NCI-H460 (cell line): ENCODE measurements around the gene DGLUCY. TPM values are rescaled to one million over a fixed set of nuclear protein-coding genes. Genes with fewer than 3 reads are reported as not detected.
"Not testable (repeated sequence)": the region's sequence is repeated elsewhere in the genome, so short reads cannot be mapped to it uniquely, and the experiment has no call there.

Source experiments
- DNase-seq: peaks from one replicate; pipeline ENCODE4 v3.0.0-alpha.2; 2016; ENCODE audit warnings: low read depth; ENCODE audit errors: extremely low read depth
- total RNA-seq: library from RNA; depleted of rRNA; stranded (reverse); fragments of >200 nt; shearing (Covaris generic); gene quantifications from 2 replicates; pipeline ENCODE4 v1.2.3, GENCODE V29; 2014

Gene DGLUCY
- total RNA-seq, 1 experiment from 2014 or later: 8.3 TPM

DNA sequence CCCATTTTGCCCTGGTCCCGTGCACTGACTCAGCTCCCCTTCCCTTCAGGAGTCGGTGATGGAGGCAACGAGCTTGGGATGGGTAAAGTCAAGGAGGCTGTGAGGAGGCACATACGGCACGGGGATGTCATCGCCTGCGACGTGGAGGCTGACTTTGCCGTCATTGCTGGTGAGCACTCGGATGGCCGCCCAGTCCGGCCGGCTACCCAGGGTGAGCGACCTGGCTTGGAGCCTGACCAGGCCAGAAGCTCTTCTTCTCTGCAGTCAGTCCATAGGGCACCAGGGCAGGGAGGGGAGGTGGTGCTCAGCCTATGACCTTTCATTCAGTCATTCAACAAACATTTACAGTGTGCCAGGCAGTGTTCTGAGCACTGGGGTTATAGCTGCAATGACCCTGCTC, 90.8 kb downstream of the DGLUCY start:
- DNase-seq: no peak

DNA sequence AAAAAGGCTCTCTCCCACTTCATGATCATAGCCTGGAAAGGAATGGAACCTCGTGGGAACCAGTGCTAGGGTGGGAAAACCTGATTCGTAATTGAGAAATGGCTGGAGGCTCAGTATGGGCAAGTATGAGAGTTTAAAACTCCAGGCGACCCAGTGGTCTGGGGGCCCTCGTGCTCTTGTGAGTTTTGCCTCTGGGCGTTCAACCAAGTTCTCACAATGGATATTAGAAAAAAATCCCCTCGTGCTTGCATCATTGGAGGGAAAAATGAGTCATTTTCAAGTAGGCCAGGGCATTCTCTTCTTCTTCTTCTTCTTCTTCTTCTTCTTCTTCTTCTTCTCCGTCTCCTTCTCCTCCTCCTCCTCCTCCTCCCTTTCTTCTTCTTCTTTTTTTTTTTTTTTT, 91.6 kb downstream of the DGLUCY start:
- DNase-seq: no peak

DNA sequence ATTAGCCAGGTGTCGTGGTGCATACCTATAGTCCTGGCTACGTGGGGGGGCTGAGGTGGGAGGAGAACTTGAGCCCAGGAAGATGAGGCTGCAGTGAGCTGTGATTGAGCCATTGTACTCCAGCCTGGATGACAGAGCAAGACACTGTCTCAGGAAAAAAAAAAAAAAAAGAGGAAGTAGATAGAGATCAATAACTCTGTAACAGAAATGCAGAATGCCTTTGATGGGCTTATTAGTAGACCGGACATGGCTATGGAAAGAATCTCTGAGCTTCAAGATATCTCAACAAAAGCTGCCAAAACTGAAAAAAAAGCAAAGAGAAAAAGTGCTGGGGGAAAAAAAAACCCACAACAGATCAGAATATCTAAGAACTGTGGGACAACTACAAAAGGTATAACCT, 93.1 kb downstream of the DGLUCY start:
- no peak for DNase-seq

DNA sequence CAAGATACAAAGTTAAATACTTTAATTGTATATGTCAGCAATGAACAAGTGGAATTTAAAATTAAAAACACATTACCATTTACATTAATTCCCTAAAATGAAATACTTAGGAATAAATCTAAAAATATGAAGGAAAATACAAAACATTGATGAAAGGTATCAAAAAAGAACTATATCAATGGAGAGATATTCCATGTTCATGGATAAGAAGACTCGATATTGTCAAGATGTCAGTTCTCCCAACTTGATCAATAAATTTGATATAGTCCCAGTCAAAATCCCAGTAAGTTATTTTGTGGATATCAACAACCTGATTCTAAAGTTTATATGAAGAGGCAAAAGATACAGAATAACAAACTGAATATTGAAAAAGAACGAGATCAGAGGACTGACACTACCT, 97.1 kb downstream of the DGLUCY start:
- no peak for DNase-seq

DNA sequence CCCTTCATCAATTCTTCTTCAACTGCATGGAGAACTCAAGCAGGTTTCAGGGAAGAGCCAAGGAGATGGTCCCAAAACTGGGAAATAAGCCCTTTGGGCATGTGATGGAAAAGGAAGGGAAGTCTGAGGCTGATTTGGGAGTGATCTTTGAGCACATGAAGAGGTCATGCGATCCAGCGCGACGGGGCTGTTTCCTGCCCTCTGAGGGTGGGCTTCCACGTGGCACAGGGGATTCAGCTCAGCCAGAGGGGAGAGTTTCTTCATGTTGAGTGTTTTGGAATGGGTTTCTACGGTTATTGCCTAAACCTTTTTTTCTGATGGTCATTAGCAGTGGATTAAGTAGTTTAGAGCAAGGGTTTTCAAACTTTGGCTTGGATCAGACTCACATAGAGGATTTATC, 100.4 kb downstream of the DGLUCY start:
- no peak for DNase-seq

DNA sequence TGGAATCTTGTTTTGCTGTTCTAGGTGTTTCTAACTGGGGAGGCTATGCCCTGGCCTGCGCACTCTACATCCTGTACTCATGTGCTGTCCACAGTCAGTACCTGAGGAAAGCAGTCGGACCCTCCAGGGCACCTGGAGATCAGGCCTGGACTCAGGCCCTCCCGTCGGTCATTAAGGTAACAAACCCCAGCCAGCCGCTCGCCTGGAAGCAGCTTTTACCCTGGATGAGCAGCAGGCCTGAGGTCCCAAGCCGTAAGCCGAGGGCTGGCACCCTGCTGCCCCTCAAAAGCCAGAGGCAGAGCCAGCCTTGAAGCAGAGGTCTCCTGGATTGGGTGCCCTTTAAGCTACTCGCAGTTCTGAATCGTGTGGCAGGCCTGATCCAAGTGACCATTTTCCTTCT, 101.5 kb downstream of the DGLUCY start:
- DNase-seq: no peak

DNA sequence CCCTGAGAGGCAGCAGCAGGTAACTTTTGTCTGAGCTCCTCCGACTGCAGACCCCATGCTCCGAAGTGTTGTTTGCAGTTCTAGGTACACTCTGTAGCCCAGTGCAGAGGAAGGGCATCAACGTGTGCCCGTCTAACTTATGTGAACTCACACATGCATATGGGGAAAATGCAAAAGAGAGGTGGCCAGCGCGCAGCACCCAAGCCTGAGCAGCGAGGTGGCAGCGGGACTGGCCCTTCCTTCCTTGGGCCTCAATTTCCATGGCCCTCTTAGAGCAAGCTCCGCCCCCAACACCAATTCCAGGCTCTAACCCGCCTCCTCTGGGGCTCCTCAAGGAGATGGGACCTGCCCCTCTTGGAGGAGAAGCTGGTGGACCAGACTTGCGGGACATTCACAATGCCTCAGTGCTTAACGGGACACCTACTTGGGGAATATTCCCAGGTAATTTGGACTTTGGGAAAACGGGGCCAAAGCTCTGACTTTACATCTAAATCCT, 102.9 kb downstream of the DGLUCY start:
- DNase-seq: no peak

DNA sequence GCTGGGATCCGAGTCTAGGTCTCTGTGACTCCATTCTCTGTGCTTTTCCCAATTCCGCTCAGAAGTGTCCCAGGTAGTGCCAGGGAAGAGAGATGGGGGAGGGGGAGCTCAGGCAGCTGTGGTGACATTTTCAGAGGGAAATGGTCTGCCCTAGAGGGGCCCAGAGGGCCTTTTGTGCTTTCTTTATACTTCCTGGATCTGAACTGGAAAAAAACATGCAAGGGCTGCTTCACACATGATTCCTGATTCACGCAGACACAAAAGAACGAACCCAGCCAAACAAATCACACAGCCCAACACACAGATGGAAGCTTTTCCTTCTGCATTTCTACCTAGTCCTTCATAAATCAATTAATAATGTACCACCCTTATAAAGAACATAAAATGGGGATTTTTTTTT, 104.1 kb downstream of the DGLUCY start:
- no peak for DNase-seq

DNA sequence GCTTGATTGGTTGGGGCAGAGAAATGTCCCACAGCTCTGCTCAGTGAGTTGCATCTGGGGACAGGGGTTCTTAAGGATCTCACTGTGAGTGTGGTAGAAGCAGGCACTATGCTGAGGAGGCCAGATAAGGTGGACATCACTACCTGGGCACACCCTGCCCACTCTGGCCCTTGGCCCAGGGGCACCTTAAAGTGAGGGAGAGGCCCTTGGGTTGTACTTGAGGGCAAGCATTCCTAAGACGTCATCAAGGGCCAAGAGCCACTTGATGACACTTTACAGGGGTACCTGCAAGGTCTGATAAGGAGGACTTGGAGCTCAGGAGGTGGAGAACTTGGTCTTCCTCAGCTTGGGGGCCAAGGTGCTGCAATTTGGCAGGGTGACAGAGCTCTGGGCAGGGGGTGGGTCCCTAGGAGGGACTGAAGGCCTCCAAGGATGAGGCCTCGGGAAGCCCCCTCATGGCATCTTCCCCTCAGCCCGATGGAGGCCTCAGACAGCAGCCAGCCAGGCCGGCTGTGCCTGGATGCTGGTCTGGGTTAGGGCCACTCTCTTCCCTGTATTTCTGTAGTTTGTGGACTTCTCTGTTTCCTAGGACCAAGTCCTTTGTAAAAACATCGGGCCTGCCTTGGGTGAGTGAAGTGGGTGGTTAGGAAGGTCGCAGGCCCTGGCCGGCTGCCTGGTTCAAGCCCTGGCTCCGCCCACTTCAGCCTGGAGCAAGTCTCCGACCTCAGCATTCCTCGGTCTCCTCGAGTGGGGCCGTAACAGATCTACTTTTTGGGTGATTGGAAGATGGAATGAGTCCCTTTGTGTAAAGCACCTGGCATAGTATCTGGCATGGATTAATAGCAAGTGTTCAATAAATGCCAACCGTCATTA, 105.9 kb downstream of the DGLUCY start:
- no peak for DNase-seq

DNA sequence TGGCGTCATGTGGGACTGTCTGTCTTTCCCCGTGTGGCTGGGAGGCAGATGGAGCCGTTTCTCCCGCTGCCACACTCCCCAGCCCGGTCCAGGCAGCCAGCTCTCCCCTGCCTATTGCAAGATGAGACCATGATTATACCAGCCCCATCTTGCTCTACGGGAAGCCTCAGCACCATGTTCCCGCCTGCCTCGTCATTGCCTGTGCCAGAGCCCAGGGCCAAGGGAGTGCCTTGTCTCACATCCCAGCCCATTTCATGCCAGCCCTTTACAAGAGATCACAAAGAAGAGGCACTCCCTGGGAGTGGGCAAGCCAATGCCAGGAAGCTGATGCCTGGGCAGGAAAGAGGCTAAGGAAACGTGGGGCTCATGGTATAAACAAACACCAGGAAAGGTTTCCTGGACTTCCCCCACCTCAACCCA, 106.7 kb downstream of the DGLUCY start:
- DNase-seq: no peak

DNA sequence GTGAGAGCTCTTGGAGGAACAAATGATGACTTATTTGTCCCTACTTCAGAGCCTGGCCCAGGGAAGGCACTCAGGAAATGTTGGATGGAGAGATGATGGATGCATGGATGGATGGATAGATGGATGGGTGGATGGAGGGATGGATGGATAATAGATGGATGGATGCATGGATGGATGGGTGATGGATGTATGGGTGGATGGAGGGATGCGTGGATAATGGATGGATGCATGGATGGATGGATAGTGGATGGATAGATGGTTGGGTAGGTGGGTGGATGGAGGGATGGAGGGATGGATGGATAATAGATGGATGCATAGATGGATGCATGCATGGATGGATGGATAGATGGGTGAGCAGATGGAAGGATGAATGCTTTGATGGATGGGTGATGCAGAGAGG, 107.4 kb downstream of the DGLUCY start:
- no peak for DNase-seq

DNA sequence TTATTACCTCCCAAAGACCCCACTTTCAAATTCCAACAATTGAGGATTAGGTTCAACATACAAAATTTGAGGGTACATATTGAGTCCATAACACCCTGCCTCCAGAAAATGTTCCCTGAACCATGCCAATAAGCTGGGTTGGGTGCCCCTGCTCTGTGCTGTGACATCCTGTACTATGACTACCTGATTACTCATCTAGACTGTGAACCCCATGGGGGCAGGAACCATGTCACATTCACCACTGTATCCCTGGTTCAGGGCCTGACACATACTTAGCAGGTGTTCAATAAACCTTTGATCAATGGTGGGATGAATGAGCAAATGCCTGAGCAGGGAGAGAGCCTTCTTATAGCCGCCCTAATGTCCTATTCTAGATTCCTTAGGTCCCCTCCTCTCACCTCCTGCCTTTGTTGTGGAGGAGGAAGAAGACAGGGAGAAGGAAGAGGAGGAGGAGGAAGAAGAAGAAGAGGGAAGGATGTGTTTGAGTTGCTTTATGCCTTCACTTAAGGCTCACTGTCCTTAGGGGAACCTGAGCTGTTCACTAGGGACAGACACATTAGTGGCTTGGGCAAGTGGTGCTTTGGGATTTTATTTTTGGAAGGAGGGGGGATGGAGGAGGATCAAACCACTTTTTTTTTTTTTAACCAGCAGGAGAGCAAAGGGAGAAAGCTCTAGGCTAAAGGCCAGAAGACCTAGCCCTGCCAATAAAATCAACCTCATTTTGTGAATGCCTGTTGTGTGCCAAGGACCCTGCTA, 109.3 kb downstream of the DGLUCY start:
- no peak for DNase-seq

DNA sequence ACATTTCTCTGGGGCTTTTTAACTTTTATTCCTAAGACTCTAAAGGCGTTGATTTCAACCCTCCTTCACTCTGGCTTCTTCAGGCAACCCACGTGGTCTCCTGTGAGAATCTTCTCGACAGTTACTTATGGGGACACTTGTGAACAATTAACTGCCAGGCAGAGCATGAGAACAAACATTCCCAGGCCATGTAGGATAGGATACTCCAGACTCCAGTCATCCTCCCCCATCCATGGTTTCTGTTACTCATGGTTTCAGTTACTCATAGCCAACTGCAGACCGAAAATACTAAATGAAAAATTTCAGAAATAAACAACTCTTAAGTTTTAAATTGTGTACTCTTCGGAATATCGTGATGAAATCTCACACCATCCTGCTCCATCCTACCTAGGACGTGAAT, 111.2 kb downstream of the DGLUCY start:
- DNase-seq: no peak

DNA sequence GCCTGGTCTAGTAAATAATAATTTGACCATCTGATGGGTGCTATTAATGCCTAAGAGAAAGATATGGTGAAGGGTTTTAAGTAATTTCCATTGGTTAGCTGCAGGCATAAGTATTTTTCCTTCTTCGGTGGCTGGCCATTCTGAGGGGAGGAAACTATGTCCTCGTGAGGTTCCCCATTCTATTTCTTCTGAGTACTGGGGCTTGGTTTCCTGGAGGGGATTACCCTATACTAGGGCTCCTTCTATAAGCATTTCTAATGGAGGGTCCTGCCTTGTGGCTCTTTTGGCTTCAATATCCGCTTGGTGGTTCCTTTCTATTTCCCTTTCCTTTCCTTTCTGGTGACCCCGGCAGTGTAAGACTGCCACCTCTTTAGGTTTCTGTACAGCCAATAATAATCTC, 112.5 kb downstream of the DGLUCY start:
- DNase-seq: not testable (repeated sequence)

DNA sequence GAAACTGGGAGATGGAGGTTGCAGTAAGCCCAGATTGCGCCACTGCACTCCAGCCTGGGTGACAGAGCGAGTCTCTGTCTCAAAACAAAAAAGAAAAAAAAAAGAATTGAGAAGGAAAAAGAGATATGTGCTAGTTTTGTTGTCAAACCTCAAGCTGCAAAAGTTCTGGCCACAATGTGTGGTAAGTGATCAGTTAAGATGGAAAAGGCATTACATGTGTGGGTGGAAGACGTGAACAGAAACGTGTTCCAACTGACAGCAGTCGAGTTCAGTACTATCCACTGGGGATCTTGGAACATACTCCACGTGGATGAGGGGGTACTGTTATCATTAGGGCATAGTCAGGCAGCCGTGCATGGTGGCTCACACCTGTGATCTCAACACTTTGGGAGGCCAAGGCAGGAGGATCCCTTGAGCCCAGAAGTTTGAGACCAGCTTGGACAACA, 113.3 kb downstream of the DGLUCY start:
- DNase-seq: no peak

DNA sequence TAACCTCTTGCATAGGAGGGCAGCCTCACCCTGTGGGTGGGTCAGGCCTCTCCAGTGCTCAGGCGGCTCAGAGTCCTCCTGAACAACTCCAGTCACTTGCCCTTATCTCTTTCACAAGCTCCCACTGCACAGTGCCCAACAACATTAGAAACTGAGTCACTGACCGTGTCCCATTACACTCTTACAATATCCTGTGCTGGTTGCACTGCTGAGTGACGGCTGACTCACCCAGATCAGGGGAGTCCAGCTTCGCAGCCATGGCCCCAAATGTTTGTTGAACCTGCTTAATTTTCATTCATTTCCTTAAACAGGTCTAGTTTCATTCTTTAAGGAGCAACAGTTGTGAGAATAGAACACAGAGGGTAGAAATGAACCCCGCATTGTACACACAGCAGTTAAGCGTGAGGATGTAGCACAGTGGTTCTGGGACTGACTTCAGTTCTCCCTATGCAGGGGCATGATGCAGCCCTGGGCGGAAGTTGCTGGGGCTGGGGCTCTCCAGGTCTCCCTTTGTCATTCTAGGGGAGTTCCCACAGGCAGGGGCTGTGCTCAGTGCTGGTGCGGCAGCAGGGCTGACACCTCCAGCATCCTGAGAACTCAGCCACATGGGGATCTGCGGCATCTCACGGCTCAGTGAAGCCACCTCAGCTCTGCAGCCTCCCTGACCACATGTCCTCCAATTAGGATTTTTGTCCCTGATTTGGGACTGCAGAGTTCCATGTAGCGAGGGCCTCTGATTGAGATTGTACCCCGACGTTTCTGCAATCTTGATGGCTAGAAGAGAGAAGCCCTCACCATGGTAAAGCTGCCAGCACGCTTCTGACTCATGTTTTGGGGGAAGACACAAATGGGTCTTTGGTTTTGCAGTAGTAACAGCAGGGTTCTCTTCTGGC, 114.5 kb downstream of the DGLUCY start:
- no peak for DNase-seq

DNA sequence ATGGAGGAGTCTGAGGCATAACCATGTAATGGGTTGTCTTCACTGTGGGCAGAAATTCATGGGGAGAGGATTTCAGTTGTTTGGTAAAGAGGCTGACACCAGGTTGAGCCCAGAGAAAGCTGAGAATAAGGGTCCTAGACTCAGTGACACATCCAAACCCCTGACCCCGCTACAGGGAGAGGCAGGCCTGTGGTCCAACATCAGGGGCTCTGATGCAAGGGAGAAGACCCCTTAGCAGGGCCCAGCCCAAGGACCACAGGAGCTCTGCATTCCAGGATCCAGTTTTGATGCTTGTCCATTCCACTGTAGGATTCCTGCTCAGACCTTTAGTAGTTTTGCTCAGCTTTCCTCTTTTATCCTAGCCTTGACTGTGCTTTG, 115.1 kb downstream of the DGLUCY start:
- DNase-seq: no peak

DNA sequence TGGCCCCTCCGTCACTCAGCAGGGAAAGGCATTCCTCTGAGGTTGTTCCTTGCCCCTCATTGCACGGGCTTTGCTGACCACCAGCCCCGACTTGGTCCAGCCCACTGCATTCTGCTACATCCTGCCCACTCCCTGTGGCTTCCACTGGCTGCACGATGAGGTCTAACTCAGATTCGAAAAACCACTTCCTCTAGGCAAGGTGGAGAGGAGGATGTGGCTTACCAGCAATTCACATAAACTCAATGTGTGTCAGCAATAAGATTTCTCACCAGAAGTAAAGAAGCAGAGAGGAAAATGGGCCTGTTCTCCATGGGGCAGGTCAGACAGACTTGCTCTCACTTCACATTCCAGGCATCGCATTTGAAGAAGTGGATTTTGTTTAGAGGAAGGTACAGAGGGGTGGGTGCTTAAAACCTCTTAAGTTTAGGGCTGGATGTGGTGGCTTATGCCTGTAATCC, 115.9 kb downstream of the DGLUCY start:
- DNase-seq: no peak

DNA sequence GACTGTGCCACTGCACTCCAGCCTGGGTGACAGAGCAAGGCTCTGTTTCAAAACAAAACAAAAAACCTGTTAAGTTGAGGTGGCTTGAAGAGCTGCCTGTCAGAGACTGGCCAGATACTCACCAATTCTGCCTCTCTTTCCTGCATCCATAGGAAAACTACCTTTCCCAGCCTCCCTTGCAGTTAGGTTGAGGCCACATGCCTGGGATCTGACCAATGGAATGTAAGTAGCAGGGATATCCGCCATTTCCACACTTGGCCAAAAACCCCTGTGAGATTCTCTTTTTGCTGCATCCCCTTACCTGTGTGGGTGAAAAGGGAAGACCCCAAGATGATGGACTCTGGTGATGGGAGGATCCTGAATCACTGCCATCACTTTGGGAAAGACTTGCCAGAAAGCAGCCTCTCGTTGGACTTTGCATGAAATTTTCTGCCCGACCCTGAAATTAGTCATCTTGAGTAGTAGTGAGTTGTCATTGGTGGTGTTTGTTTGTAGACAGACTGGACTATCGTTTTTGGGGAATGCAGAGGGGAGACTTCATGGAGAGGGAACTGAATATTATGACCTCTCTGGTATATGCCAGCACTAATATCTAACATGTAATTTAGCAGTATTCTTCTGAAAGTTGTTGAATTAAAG, 116.6 kb downstream of the DGLUCY start:
- peak; percentile 16 for DNase-seq

DNA sequence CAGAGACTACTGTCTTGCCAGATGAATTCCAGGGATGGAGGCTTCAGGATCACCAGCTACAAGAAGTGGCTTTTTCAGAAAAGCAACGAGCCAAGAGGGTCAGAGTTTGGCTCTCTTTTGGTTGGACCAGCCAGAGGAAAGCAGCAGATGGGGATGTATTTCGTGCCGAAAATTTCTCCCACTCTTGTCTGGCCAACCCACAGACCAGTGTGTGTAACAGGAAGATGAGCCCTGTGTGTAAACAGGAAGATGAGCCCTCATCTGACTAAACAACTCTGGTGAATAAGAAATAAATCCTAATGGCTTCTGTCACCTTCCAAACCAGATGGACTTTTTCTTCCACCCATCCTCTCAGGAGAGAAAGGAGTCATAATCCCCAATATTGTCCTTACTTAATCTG, 117.6 kb downstream of the DGLUCY start:
- no peak for DNase-seq
